GM21723 (cell line): ENCODE measurements around the gene SBF1.

Experiments used
- ATAC-seq: cut with Tn5 transposase; IDR thresholded peaks from one replicate; pipeline ENCODE4 v1.9.1; 2021; ENCODE audit warnings: mild to moderate bottlenecking, moderate library complexity; ENCODE audit not compliant: unreplicated experiment

The SBF1 gene

DNA sequence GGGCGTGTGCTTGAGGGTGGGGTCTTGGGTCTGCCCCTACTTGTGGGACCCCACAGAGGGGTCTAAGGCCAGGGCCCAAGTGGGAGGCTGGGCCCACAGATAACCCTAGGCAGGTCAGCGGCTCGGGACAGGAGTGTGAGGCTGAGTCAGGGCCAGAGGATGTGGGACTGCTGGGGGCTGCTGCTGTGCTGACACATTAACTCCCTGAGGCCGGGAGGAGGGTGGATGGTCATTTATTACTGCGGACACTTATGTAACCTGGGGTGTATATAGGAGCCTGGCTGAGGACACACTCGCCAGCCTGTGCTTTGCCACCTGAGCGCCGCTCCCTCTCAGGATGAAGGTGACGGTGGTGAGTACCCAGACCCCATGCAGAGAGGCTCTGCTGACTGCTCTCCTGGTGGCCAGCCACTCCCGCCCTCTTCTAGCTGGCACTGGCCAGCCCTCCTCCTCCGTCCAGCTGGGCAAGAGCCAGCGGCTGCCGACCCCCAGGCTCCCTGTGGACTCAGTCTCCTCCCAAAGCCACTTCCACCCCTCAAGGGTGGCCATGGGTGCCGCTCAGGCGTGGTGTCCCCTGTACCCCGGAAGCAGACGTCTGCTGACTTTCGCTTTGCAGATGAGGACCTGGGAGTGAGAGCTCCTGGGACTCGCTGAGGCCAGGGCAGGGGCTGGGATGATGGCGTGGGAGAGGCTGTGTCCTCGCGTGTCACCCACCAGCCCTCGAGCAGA, 11.9 kb upstream of the SBF1 start, which contains the start of gene MIOX:
Gene MIOX, plus strand, starts transcription at position 299 of the 729 bp plus-strand sequence. Its CDS starts 39 bp downstream, at position 338.
- no peak for ATAC-seq

GRCh38 chr22:50485221-50486131, 10.6 kb upstream of the SBF1 start:
- no peak for ATAC-seq

- ATAC-seq, result no peak
These were observed 9.4 kb upstream of the SBF1 start for GRCh38 chr22:50483977-50484853.

DNA sequence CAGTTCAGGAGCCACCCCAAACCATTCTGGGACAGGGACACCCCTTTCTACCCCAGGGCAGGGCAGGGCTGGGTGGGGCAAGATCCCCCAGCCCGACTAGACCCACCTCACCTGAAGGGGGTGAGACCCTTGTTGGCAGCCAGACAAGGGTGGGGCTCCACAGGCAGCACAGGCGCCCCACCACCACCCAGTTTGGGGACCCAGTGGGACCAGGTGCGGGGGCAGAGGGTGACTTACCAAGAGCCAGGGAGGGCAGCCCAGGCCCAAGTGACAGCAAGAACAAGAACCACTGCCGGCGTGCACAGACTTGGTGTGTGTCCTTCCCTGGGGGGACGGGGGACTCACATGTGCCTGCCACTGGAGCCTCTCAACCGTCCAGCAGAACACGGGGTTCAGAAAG, 8.7 kb upstream of the SBF1 start:
- ATAC-seq, result no peak

GRCh38 chr22:50483106-50483505, 8.3 kb upstream of the SBF1 start:
- no peak for ATAC-seq

DNA sequence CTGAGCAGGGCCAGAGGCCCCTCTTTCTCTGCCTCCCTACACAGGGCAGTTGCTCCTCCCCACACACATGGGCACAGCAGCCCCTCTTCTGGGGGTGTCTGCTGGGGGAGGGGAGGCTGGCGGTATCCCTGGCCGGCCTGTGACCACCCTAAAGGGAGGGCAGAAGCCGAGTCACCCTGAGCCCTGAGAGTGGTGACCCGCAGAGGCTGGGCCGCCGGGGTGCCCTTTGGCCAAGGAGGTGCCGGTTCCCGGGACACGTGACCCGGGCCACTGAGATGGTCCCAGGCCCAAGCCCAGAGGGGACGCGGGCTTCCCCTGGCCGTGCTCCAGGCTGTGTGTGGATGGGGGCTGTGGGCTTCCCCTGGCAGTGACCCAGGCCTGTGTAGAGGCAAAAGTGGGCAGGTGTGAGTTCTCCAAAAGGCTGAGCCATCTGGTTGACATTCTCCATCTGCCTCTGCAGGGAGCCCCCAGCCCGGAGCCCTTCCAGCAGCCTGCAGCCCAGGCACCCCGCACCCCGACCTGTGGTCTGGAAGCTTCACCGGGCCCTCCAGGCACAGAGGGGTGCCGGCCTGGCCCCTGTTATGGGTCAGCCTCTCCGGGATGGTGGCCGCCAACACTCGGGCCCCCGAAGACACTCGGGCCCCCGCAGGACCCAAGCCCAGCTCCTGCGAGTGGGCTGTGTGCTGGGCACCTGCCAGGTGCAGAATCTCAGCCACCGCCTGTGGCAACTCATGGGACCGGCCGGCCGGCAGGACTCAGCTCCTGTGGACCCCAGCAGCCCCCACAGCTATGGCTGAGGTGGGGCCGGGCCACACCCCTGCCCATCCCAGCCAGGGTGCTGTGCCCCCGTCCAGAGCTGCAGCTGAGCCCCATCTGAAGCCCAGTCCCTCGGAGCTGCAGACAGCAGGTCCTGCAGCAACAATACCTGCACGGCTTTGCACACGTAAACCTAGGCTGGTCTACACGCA, 7.6 kb upstream of the SBF1 start:
- ATAC-seq, result no peak

DNA sequence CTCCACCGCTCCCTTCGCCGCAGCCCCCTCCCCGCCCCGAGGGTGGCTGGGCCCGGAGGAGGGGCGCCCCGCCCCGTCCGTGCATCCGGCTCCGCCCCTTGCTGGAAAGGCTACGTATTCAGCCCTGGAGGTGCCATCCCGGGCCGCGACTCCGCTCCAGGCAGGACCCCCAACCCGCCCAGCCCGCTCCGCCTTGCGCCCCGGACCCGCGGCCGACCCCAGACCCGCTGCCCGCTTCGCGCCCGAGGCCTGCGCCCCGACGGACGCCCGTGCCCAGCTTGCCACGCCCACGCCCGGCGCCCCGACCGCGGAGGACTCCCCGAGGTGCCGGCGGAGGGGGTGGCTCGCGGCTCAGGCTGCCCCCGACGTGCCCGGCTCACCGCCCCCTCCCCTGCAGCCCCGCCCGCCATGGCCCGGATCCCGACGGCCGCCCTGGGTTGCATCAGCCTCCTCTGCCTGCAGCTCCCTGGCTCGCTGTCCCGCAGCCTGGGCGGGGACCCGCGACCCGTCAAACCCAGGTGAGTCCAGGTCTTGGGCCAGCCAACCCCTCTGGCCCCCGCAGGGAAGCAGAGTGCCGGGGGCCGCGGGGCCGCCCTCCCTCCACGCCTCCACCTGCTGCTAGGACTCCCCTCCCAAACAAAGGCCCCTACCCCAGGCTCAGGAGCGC, 6.7 kb upstream of the SBF1 start, which contains the start of gene ADM2:
Gene ADM2, plus strand, starts transcription at position 104 of the 667 bp plus-strand sequence. Its CDS starts 305 bp downstream, at position 409.
- ATAC-seq, result no peak

GRCh38 chr22:50481045-50481439, 6.2 kb upstream of the SBF1 start:
- ATAC-seq, result no peak

DNA sequence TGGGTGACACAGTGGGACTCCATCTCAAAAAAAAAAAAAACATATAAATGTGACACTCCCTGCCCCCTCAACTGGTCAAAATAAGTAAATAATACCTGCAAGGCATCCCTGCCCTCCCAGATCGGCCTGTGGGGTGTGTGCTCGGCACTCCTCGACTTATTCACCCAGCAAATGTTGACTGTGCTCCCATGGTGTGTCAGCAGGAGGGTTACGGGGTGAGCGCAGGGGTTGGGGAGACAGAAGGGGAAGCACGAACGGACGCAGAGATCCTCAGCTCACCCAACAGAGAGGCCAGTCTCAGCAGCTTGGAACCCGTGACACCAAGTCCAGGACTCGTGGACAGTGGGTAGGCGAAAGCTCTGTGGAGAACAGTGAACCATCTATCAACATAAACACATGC, 4.9 kb upstream of the SBF1 start:
- no peak for ATAC-seq

DNA sequence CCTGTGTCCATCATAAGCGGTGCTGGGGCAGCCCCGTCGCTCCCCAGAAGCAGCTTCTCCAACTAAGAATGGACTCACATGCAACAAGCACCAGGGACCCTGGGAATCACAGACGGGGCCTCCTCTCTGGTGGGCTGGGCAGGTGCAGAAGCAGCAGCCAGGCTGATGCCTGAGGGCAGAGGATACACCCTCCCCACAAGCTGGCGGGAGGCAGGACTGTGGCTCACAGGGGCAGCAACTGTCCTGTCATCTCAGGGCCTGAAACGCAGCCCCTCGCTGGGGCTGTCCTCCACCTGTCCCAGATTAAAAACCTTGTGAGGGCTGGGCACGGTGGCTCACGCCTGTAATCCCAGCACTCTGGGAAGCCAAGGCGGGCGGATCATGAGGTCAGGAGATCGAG, 3.1 kb upstream of the SBF1 start:
- no peak for ATAC-seq

- ATAC-seq, result no peak
These were observed 2.0 kb upstream of the SBF1 start for GRCh38 chr22:50476868-50477267.

DNA sequence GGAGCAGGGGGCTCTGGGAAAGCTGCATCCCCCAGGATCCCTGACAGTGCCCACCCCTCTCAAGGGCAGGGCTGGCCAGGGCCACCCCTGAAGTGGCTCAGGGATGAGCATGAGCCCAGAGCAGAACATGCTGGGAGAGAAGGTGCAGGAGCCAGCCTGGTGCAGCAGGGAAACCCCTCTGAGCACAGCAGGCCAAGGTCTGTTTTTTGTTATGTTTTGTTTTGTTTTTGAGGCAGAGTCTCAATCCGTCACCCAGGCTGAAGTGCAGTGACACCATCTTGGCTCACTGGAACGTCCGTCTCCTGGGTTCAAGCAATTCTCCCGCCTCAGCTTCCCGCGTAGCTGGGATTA, 792 bp upstream of the SBF1 start:
- ATAC-seq, result no peak

GRCh38 chr22:50473855-50474671, 772 bp downstream of the SBF1 start:
- no peak for ATAC-seq

- no peak for ATAC-seq
These were observed 1.7 kb downstream of the SBF1 start for GRCh38 chr22:50473088-50473487.

- no peak for ATAC-seq
These were observed 2.9 kb downstream of the SBF1 start for GRCh38 chr22:50471962-50472361.

- ATAC-seq, result no peak
These were observed 3.5 kb downstream of the SBF1 start for GRCh38 chr22:50471197-50471847.

DNA sequence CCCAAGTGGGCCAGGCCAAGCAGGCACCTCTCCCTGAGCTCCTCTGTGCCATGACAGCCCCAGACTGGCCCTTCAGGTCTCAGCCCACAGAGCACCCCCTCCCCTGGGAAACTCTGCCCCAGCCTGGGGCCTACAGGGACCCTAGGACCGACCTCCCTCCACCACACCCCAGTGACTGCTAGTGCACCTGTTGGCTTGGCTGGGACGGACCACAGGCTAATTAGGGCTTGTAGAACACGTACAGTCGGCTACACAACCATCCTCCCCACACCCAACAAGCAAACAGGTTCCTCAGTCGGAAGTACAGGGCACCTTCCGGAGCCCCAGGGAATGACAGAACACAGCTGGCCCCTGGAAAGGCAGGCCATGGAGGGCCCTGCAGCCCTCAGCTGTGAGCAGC, 4.3 kb downstream of the SBF1 start:
- ATAC-seq, result no peak
